Cardiac muscle cell (in vitro differentiated cells and primary cell): ENCODE data around the gene AZIN2. TPM values are rescaled to one million over a fixed set of nuclear protein-coding genes. Genes with fewer than 3 reads are reported as not detected.

ENCODE experiments used
- DNase-seq, 2 donors: peaks; one replicate each; pipeline versions ENCODE4 v3.0.0 to v3.0.0-alpha.2; 2010 to 2017; ENCODE audit warnings: low read depth in 1 of 2, low spot score in 1 of 2
- H3K27ac ChIP-seq: fragments of 200-600 bp; sonication (generic); 2 replicates; pipeline ENCODE4 v1.5.1; 2016
- H3K27me3 ChIP-seq: fragments of 200-600 bp; sonication (generic); 2 replicates; pipeline ENCODE4 v1.6.0; 2016; ENCODE audit warnings: control low read depth
- H3K36me3 ChIP-seq: fragments of 200-600 bp; sonication (generic); 2 replicates; pipeline ENCODE4 v1.5.1; 2016; ENCODE audit warnings: control low read depth
- H3K4me1 ChIP-seq: fragments of 200-600 bp; sonication (generic); 2 replicates; pipeline ENCODE4 v1.8.1; 2017; ENCODE audit warnings: low read depth, mild to moderate bottlenecking, mixed run types
- H3K4me3 ChIP-seq: fragments of 200-600 bp; sonication (generic); 2 replicates; pipeline ENCODE4 v1.5.1; 2016; ENCODE audit warnings: mild to moderate bottlenecking
- H3K9me3 ChIP-seq: fragments of 200-600 bp; sonication (generic); 2 replicates; pipeline ENCODE4 v1.5.1; 2017; ENCODE audit warnings: low read depth, mild to moderate bottlenecking, control low read depth
- polyA plus RNA-seq: library from polyadenylated mRNA; unstranded; fragments of >200 nt; fragmentation: Nextera tagmentation; extraction: Ambion mirVana; gene quantifications from 2 replicates; pipeline ENCODE4 v1.2.1, GENCODE V29; 2016
- total RNA-seq: library from RNA; depleted of rRNA; stranded (reverse); fragments of >200 nt; gene quantifications from 2 replicates; pipeline ENCODE4 v1.2.3, GENCODE V29; 2016
- TF ChIP-seq, protein P1 (sequence below): IDR thresholded peaks from 2 replicates; pipeline ENCODE4 v1.5.1; 2012; ENCODE audit warnings: low read depth, mild to moderate bottlenecking, low read length

AZIN2 gene
- total and polyA plus RNA-seq, 2 experiments from 2014 or later: 7.7 to 18.6 TPM

DNA sequence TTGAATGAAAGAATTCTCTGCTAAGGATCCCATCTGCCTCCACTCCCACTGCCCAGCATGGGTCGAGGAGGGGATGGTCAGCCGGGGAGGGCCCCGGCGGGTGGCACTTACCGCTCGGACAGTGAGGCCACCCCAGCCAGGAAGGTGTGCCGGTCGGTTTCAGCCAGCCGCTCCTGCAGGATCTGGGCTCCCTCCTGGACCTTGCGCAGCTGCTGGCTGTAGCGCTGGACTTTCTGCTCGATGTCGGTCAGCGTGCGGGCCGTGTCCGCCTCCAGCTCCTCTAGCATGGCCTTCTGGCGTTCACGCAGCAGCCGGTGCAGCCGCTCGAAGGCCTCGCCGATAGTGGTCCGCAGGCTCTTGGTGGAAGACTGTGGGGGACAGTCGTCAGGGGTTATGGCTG is 78.6 kb downstream of the AZIN2 start:
- H3K9me3 ChIP-seq: no peaks in the 10 kb centered on the region
- no peaks in the 10 kb centered on the region for H3K36me3 ChIP-seq
- no peak for DNase-seq
- H3K4me3 ChIP-seq: no peak overlapping the region
- no peak overlapping the region for H3K27ac ChIP-seq
- TF ChIP-seq, protein P1, sequence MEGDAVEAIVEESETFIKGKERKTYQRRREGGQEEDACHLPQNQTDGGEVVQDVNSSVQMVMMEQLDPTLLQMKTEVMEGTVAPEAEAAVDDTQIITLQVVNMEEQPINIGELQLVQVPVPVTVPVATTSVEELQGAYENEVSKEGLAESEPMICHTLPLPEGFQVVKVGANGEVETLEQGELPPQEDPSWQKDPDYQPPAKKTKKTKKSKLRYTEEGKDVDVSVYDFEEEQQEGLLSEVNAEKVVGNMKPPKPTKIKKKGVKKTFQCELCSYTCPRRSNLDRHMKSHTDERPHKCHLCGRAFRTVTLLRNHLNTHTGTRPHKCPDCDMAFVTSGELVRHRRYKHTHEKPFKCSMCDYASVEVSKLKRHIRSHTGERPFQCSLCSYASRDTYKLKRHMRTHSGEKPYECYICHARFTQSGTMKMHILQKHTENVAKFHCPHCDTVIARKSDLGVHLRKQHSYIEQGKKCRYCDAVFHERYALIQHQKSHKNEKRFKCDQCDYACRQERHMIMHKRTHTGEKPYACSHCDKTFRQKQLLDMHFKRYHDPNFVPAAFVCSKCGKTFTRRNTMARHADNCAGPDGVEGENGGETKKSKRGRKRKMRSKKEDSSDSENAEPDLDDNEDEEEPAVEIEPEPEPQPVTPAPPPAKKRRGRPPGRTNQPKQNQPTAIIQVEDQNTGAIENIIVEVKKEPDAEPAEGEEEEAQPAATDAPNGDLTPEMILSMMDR: no peak
- H3K4me1 ChIP-seq: no peaks in the 10 kb centered on the region
- no peaks in the 10 kb centered on the region for H3K27me3 ChIP-seq

DNA sequence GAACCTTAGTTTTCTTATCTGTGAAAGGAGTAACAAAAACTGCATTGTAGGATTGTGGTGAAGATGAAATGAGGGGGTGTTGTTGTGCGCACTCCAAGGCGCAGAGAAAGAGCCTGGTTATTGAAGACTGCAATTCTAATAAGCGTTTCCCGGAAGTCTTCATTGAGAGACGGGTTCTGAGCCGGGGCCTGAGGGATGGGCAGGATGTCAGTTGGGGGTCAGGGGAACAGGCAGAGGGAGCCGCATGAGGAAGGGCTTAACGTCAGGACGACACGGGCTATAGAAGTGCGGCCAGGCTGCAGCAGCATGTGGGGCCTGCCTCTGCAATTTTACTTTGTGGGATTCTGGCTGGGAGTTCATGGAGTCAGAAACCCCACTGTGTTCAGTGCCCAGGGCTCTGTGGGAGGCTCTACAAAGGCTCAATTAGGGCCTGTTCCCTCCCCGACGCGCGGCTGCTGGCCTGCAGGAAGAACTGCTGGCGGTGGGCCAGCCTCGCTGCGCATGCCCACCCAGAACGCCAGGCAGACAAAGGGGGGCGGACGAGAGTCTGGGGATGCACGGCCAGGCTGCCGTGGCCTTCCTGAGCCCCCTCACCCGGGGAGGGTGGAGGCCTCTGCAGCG is 80.2 kb downstream of the AZIN2 start:
- no peaks in the 10 kb centered on the region for H3K27me3 ChIP-seq
- H3K9me3 ChIP-seq: no peaks in the 10 kb centered on the region
- no peak overlapping the region for H3K27ac ChIP-seq
- no peaks in the 10 kb centered on the region for H3K4me1 ChIP-seq
- no peaks in the 10 kb centered on the region for H3K36me3 ChIP-seq
- DNase-seq: peak in 1 of 2 donors; percentile 84
- H3K4me3 ChIP-seq: no peak overlapping the region
- TF ChIP-seq, protein P1: no peak

DNA sequence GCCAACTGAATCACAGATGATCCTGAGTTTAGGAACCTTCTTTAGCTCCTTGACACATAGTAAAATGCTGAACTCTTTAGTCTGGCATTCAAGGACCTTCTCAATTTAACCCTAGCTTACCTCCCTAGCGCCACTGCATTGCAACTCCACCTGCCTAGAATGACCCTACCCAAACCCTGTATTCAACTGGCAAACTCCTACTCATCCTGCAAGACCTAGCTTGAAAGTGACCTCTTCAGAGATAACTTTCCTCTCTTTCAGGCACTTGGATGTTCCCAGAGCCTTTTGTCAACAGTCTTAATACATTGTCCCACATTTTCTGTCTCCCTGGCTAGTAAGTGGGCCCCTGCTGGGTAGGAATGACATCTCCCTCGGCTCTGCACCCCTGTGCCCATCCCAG is 81.2 kb downstream of the AZIN2 start:
- no peak overlapping the region for H3K4me3 ChIP-seq

DNA sequence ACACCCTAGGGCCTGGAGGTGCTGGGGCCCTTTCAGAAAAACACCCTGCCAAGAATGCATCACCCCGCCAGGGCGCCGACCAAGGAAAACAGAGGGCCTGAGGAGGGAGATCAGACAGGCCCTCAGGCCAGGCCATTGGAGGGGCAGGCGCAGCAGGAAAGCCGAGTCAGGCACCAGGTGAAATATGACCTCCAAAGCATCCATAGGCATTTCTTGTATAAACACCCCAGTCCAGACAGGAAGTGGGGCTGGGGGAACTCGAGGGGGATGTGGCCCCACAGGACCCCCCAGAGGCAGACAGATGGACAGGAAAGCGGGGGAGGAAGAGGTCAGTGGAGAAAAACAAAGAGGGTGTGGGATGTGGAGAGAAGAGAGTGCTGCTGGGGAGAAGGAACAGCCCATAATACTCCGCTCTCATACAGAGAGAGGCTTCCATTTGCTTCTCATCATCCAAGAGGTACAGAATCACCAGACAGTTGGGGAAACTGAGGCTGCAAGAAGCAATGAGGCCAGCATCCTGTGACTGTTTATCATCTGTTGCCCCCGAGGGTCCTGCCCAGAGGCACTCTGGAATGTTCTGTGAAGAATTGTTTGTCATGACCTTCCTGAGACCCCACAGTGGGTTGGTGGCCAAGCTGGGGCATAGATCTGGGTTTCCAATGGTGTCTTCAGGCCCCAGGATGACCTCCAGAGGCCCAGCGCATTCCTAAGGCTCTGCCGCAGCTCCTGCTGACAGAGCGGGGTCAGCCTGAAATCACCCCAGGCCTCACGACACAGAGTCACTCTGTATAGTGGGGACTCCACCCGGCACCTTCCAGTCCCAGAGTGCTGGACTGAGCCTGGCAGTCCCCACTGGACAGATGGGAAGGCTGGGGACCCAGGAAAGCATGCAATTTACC is 82.9 kb downstream of the AZIN2 start:
- Histone ChIP-seq H3K4me3 (no peak overlapping the region), H3K9me3 (no peaks in the 10 kb centered on the region), H3K4me1 (no peaks in the 10 kb centered on the region), H3K36me3 (no peaks in the 10 kb centered on the region), H3K27me3 (no peaks in the 10 kb centered on the region), H3K27ac (no peak overlapping the region)
- TF ChIP-seq, protein P1: no peak
- DNase-seq: peak in 1 of 2 donors; percentile 63

More for the DNA sequence above, 81.2 kb downstream of the AZIN2 start:
- no peak overlapping the region for H3K27ac ChIP-seq
- H3K27me3 ChIP-seq: no peaks in the 10 kb centered on the region
- no peaks in the 10 kb centered on the region for H3K36me3 ChIP-seq
- H3K4me1 ChIP-seq: no peaks in the 10 kb centered on the region
- no peaks in the 10 kb centered on the region for H3K9me3 ChIP-seq
- no peak for DNase-seq
- TF ChIP-seq, protein P1: no peak

DNA sequence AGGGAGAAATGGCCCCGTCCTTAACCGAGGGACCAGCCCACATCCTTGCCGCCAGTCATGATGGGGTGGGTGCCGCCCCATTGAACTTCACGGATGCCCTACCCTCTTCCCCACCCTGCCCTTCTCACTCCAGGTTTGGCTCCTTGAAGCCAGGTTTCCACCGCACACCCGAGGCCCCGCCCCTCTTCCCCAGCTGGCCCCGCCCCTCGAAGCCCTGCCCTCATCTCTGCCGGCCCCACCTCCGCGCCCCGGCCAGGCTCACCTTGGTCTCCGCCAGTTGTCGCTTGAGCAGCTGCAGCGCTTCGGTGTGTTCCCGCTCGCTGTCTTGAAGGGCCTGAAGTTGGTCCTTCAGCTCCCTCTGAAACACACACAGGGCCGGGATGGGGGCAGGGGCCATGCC is 84.3 kb downstream of the AZIN2 start:
- no peak for DNase-seq
- H3K4me1 ChIP-seq: no peaks in the 10 kb centered on the region
- no peak overlapping the region for H3K4me3 ChIP-seq
- H3K27me3 ChIP-seq: no peaks in the 10 kb centered on the region
- no peak overlapping the region for H3K27ac ChIP-seq
- no peaks in the 10 kb centered on the region for H3K9me3 ChIP-seq
- H3K36me3 ChIP-seq: no peaks in the 10 kb centered on the region
- TF ChIP-seq, protein P1: no peak
